HG03457 (cell line): Measurements from ENCODE around the gene WASF1.
"Not testable (repeated sequence)": the region's sequence is repeated elsewhere in the genome, so short reads cannot be mapped to it uniquely, and the experiment has no call there.

Experiments used
- ATAC-seq: cut with Tn5 transposase; IDR thresholded peaks from one replicate; pipeline ENCODE4 v1.9.1; 2021; ENCODE audit warnings: moderate number of reproducible peaks; ENCODE audit not compliant: unreplicated experiment

WASF1 gene

DNA sequence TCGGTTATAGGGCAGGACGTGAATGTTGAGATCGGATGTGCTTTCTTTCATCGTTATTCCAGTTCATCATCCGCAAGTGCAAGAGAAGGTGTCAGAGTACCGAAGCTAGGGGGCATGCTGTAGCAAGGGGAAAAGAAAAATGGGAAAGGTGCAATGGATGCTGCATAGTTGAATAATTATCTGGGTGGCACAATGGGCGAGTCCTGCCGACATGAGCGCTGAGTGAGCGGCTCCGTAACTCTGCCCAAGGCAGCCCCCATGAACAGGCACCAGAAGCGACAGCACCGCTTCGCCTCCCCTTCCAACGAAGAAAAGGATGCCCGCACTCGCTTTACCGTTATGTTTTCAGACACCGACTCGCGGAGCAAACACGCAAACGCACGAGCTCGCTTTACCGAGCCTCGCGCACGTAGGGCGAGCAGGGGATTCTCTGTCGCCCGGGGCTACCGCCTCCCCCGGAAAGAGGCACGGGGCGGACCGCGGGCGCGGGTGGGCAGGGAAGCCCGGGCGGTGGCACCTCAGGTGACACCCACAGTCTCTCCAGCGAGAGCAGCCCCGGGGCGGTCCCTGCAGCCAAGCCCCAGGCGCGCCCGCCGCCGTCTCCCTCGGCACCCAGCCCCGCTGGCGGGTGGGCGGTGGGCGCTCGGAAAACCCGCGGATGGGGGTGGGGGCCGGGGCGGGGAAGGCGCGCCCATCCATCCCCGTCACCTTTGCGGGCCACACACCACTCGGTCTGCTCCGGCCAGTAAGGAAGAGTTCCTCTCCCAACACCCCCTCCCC lies 654 bp downstream of the WASF1 start:
- ATAC-seq, result no peak

- ATAC-seq, result no peak
These were observed 5.9 kb downstream of the WASF1 start for GRCh38 chr6:110173506-110174132.

DNA sequence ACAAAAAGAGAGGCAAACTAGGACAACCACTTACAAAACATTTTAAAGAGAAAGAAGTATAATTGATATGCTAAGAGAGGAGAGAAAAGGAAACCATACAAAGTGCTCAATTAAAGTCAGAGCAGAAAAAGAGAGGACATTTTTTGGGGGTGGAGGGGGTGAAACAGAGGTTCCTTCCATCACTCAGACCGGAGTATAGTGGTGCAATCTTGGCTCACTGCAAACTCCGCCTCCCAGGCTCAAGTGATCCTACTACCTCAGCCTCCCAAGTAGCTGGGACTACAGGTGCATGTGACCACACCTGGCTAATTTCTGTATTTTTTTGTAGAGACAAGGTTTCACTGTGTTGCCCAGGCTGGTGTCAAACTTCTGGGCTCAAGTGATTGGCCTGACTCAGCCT lies 9.4 kb downstream of the WASF1 start:
- no peak for ATAC-seq

DNA sequence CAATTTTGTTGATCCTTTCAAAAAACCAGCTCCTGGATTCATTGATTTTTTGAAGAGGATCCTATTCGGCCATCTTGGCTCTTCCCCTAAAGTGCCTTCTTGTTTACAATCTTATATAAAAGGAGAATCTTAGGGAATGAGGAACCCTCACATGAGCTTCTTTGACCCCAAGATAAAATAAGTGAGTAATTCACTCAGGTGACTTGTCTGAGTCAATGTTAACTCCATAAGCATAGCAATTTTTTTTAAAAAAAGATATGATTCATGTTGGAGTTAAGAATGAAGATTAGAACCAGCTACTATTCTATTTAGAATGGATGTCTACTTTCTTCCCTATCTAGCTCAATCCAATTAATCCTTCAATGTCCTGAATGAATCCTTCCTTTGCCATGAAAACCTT lies 21.0 kb downstream of the WASF1 start:
- no peak for ATAC-seq

DNA sequence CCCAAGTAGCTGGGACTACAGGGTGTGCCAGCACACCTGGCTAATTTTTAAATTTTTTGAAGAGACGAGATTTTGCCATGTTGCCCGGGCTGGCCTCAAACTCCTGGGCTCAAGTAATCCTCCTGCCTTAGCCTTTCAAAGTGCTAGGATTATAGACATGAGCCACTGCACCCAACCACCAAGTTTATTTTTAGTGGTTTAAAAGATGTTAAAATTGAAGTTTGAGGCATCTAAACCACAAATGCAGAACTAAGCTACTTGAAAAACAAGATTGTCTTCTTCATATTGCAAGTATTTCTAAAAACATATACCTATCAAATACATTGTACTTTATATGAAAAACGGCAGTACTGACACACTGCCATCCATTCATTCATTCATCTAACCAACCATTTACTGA lies 31.6 kb downstream of the WASF1 start:
- ATAC-seq, result no peak

DNA sequence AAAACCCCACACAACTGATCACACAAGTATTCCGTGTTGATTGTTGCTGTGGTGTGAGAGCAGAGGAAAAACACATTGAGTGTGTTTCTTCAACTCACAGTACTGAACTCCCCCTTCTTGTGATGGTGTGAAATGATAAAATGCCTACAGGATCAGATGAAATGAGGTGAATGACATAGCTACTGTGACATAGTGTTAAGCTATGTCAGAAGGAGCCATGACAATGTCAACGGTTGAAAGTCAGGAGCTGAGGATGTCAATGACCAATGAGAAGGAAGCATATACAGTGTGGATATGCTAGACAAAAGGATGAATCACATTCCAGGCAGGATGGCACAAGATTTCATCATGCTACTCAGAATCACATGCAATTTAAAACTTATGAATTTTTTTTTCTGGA lies 38.8 kb downstream of the WASF1 start:
- no peak for ATAC-seq

- no peak for ATAC-seq
These were observed 40.4 kb downstream of the WASF1 start for GRCh38 chr6:110139052-110139451.

- ATAC-seq, result no peak
These were observed 41.3 kb downstream of the WASF1 start for GRCh38 chr6:110137924-110138887.

DNA sequence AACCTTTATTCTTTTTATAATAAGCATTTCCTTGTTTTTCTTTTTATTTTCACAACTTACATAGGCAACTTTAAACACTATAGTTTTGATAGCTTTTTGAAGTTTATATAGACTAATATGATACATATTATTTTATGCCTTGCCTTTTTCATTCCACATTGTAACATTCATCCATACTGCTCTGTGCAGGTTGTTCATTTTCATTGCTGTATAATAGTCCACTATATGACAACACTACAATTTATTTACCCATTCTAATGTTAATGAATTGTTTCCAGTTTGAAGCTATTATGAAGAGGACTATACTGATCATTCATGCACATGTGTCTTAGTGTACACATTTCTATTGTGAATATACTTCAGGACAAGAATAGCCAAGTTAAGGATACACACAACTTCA lies 49.1 kb downstream of the WASF1 start:
- no peak for ATAC-seq

DNA sequence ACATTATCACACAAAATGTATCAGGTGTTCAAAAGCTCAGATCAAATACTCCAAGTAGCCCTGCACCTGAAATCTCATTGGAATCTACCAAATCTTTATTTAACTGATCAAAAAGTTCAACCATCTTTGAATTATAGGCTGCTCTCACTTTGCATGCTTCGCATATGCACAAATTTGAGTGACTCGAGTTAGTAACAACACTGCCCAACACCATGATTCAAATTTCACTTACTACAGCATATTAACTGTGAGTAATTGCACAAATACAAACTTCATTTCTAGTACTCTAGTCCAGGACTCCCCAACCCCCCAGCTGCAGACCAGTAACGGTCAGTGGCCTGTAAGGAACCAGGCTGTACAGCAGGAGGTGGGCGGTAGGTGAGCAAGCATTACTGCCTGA lies 51.1 kb downstream of the WASF1 start:
- ATAC-seq, result no peak

GRCh38 chr6:110125361-110125760 lies 54.1 kb downstream of the WASF1 start:
- no peak for ATAC-seq

GRCh38 chr6:110121655-110122054 lies 57.8 kb downstream of the WASF1 start:
- ATAC-seq, result not testable (repeated sequence)

DNA sequence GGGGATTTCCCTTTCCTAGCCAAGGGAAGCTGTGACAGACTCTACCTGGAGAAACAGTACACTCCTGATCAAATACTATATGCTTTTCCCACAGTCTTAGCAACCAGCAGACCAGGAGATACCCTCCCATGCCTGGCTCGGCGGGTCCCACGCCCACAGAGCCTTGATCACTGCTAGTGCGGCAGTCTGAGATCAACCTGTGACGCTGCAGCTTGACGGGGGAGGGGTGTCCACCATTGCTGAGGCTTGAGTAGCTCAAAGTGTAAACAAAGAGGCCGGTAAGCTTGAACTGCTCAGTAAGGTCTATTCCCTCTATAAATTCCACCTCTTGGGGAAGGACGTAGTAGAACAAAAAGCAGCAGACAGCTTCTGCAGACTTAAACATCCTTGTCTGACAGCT lies 63.2 kb downstream of the WASF1 start:
- ATAC-seq, result no peak

DNA sequence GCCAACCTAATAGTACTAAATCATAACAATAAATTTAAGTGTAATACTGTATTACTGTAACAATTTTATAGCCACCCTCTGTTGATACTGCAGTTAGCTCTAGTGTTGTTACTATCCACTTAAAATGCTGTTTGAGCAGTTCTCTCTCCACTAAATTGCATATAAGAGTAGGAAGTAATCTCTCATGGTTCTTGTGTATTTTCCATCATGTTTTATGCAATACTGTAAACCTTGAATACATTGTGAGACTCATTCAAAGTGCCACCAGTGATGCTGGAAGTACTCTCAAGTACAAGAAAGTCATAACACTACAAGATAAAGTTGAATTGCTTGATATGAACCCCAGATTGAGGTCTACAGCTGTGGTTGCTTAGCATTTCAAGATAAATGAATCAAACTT lies 65.5 kb downstream of the WASF1 start:
- no peak for ATAC-seq

- ATAC-seq, result no peak
These were observed 74.2 kb downstream of the WASF1 start for GRCh38 chr6:110105296-110105695.

DNA sequence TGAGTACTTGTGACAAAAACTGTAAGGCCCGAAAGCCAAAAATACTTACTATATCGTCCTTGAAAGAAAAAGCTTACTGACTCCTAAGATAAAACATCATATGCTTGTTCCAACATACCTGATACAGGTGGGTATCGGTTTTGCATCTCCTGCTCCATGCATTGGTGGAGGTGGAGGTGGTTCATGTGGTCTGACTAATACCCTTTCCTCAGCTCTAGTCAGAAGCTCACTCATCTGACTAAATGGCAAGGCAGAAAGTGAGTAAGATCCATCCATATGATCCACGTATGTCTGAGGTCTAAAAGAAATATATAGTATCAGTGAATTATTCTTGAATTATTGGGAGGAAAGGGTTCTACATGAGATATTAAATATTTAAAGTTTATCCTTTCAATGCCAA lies 76.2 kb downstream of the WASF1 start:
- ATAC-seq, result no peak

GRCh38 chr6:110102411-110102810 lies 77.1 kb downstream of the WASF1 start:
- no peak for ATAC-seq

GRCh38 chr6:110101885-110102284 lies 77.6 kb downstream of the WASF1 start:
- no peak for ATAC-seq

DNA sequence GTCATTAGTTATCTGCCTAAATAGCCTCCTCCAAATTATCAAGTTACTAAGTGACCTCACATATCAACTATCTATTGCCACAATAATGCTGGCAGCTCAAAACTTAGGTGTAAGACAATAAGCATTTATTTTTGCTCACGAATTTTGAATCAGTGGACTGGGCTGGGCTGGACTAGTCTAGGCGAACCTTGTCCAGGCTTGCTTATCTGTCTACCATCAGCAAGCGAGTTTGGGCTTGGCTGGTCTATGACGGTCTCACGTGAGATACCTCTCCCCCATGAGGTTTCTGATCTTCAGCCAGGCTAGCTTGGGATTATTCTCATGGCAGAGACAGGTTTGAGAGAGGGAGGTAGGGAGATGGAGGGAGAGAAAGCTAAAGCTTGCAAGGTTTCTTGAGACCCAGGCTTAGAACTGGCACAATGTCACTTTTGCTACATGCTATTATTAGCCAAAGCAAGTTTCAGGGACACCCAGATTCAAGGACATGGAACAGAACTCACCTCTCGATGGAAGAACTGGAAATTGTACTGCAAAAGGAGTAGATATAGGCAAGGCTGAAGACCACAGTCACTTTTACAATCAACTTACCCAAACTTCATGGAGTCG lies 80.9 kb downstream of the WASF1 start:
- ATAC-seq, result no peak

- ATAC-seq, result no peak
These were observed 82.0 kb downstream of the WASF1 start for GRCh38 chr6:110097443-110097842.

DNA sequence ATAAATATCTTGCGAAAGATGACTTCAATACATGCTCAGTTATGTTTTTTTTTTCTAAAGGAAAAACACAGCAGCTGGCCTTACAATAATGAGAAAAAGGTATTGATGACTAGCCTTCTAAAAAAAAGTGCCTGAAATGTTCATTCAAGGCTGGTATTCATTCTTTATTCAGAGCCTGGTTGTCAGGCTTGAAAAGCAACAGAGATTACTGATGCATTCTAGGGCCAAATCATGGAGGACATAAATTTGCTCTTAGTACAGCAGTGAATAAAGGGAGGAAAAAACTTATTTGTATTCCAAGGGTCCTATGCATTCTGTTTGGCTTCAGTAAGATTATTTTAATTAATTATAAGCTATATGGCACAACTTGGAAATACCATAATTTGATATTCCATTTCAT lies 83.5 kb downstream of the WASF1 start:
- no peak for ATAC-seq
